HG02759 (cell line): ENCODE results near the gene ZNF576.
"Not testable (repeated sequence)": the region's sequence is repeated elsewhere in the genome, so short reads cannot be mapped to it uniquely, and the experiment has no call there.

Source experiments
- ATAC-seq: cut with Tn5 transposase; IDR thresholded peaks from one replicate; pipeline ENCODE4 v1.9.1; 2021; ENCODE audit warnings: mild to moderate bottlenecking, moderate library complexity; ENCODE audit not compliant: unreplicated experiment

ZNF576 gene

DNA sequence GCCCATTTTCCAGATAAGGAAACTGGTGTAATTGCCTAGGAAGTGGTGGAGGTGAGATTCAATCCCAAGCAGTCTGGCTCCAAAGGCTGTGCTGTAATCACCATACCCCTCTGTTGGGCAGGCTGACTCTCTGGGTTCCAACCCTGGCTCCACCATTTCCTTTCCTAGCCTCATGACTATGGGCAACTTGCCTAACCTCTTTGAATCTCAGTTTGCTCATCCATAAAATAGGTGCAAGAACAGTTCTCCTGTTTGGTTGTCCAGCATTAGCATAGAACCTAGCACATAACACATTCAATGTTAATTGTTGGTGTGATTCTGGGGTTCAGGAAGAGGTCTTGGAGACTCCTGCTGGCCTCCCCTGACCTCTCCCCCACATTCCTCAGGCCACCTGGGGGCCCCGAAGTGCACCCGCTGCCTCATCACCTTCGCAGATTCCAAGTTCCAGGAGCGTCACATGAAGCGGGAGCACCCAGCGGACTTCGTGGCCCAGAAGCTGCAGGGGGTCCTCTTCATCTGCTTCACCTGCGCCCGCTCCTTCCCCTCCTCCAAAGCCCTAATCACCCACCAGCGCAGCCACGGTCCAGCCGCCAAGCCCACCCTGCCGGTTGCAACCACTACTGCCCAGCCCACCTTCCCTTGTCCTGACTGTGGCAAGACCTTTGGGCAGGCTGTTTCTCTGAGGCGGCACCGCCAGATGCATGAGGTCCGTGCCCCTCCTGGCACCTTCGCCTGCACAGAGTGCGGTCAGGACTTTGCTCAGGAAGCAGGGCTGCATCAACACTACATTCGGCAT, 2.2 kb downstream of the ZNF576 start:
- ATAC-seq = no peak

DNA sequence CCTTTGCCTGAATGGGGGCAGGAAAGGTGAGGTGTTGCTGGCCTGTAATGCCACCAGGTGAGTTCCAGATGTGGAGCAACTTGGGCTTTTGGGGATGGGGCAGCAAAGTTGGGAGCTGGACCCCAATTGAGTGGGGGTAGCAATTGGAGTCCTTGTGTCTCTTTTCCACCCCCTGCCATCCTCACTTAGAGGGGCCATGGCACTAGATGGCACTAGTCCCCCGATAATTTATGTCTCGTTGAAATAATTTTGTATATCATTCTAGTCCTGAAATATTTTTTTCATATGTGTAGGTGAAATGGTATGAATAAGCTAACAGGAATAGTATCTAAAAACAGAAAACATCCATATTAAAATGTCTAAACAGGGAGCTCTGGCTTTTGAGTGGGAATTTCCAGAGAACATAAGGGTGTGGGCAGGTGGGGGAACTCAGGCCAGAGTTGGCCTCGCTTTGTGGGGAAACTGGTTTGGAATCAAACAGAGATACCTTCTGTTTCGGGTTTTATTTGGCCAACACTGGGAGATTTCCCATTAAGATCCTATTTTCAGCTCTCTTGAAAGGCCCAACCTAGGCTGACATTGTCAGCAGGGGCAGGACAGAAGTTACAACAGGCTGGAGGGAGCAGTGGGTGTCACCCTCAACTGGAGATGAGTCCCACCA, 3.4 kb downstream of the ZNF576 start:
- ATAC-seq = no peak

GRCh38 chr19:43600326-43600725, 3.9 kb downstream of the ZNF576 start:
- ATAC-seq = not testable (repeated sequence)

DNA sequence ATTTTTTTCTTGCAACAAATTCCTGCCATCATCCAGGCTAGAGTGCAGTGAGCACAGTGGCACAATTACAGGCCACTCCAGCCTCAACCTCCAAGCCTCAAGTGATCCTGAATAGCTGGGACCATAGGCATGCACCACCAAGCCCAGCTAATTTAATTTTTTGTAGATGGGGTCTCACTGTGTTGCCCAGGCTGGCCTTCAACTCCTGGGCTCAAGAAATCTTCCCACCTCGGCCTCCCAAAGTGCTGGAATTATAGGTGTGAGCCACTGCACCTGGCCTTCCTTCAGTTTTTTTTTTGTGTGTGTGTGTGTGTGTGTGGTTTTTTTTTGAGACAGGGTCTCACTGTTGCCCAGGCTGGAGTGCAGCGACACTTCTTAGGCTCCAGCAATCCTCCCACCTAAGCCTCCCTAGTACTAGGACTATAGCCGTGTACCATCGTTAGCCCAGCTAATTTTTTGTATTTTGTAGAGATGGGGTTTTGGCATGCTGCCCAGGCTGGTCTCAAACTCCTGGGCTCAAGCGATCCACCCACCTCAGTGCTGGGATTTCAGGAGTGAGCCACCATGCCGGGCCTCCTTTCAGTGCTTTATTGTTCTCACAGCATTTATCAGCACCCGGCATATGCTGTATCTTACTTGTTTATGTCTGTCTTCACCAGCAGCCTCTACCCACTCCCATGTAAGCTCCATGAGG, 9.6 kb downstream of the ZNF576 start:
- no peak for ATAC-seq

DNA sequence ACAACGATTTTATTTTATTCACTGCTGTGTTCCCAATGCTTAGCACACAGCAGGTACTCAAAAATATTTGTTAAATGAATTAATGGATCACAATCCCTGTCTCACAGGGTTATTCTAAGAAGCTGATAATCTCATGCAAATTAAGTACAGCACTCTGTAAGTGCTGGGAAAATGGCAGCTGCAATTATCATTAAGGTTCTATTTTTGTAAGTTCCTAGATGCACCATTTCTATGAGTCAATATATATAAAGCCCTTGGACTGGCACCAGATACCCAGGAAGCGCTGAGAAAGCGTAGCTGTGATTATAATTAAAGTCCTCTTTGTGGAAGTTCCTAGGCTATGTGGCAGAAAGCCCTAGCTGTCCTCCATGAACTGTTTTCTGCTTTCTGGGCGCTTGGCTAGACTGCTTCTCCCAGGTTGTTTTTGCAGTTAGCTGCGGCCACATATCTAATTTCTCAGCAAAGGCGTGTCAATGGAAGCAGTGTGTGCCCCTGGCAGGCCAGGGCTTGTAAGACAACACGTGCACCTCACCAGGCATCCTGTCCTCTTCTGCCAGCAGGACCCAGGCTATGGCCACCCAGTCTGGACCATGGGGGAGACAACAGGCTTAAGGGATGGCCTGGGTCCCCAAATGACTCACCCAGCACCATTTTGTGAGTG, 10.3 kb downstream of the ZNF576 start:
- no peak for ATAC-seq

GRCh38 chr19:43607238-43608205, 11.1 kb downstream of the ZNF576 start:
- no peak for ATAC-seq

GRCh38 chr19:43609872-43610271, 13.5 kb downstream of the ZNF576 start:
- ATAC-seq = no peak

- no peak for ATAC-seq
Measured at GRCh38 chr19:43610493-43610892, 14.1 kb downstream of the ZNF576 start.

DNA sequence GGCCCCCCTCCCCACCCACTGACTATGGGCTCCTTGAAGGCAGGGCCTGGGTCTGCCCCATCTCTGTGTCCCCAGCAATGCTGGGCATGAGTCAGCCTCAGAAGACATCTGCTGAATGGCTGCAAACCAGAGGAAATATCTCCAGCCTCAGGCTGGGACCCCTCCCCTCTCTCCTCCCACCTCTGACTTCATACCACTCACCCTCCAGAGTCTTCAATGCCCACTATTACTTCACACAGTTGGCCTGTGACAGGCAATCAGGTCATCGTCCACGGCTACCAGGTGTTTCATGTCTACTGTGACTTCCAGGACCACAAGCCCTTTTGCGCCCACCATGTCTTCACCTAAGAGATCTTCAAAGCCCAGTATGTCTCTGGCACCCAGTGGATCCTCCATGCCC, 15.4 kb downstream of the ZNF576 start, which contains the start of gene SRRM5:
SRRM5 (plus strand) TSS at position 301 of the 400 bp plus-strand sequence; CDS start at position 335, 34 bp downstream.
- no peak for ATAC-seq

- no peak for ATAC-seq
Measured at GRCh38 chr19:43612374-43612773, 16.0 kb downstream of the ZNF576 start.

- ATAC-seq = no peak
Measured at GRCh38 chr19:43616306-43616705, 19.9 kb downstream of the ZNF576 start.

DNA sequence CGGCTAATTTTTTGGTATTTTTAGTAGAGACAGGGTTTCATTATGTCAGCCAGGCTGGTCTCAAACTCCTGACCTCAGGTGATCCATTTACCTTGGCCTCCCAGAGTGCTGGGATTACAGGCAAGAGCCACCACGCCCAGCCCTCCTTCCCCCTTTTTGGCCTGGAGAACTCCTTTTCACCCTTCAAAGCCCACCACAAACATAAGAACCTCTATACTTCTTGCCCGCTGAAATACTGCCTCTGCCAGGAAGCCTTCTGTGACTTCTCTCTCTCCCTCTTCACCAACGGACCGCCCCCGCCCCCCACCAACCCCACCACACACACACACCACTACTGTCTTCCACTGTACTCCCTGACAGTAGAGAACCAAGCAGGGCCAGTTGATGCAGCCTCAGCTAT, 20.6 kb downstream of the ZNF576 start:
- ATAC-seq = no peak

- ATAC-seq = peak; percentile 22
Measured at GRCh38 chr19:43618921-43619261, 22.5 kb downstream of the ZNF576 start.

DNA sequence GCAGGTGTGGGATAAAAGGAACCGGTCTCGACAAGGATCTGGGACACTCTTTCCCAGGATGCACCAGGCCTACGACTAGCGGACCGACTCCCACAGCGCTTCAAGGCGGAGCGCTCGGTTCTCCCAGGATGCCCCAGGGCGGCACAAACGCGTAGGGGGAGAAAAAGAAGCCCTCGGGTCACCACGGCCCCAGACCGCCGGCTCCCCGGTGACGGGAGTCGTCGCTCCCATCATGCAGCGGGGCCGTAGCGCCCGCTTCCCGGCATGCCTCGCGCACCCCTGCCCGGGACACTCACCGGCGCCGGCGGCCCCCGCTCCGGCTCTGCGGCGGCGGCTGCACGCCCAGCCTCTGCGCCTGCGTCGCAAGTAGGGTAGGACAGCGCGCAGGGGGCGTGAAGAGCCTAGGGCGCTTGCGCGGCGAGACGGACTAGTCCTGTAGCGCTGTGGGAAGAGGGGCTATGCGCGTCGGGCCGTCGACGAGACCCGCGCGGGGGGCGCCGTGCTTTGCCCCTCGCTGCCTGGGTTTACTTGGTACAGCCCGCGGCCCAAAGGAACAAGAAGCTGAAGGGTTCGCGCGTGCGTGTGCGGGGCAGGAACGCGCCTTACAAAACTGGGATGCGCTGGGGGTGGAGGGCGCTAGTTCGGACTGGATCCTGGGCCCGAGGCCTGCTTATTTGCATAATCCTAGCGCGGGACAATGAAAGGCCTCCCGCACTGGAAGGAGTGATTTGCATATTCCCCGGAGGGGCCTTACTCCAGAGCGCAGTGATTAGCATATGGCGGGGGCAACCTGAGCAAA, 23.1 kb downstream of the ZNF576 start, which contains the start of gene ZNF428:
ZNF428 (minus strand) TSS at position 368 of the 799 bp plus-strand sequence. CDS start 5,325 bp downstream, outside the sequence.
- ATAC-seq = peak; percentile 85

- no peak for ATAC-seq
Measured at GRCh38 chr19:43620061-43621001, 23.9 kb downstream of the ZNF576 start.

GRCh38 chr19:43622070-43622469, 25.7 kb downstream of the ZNF576 start:
- no peak for ATAC-seq

DNA sequence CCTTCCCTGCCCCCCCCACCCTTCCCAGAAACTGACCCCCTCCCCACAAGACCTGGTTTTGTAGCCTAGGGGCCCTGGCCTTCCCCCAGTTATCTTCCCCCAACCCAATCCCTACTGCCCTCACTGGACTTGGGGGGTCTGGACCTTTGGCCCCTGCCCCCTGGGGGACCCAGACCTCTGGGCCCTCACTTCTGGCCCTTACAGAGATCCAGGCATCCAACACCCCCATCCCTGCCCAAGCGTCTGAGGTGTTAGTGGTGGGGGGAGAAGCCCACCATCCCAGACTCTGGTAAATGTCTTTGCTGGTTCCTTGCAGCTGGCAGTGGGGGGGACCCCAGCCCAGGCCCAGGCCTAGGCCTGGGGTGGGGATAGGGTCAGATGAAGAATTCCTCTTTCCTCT, 26.6 kb downstream of the ZNF576 start:
- no peak for ATAC-seq
